ENCODE measurements around the gene IL1R2. TPM values are rescaled to one million over a fixed set of nuclear protein-coding genes. Genes with fewer than 3 reads are reported as not detected.

The IL1R2 gene
- total and polyA plus RNA-seq, 2 of the 8 experiments (the other 6 are each of a cell fraction or from before 2014, with no cell fraction given): 0.06 TPM; not detected in 1

- no peaks in the 10 kb centered on the region for H3K23me2 ChIP-seq (ENCODE audit: low read depth, low read length)
- POLR2A ChIA-PET (ENCODE audit: partially characterized antibody): interaction anchor here (0.6 to 1.2 kb wide), 2 partner anchors 10 to 462 kb away, joined by 3 to 6 read pairs; no protein-coding TSS in a partner anchor
- no peak for DNase-seq (ENCODE audit: low read depth in 1 of 2, low spot score in 2 of 2)
- TF ChIP-seq TAF1 (IDR thresholded peaks at IDR 0.05; ENCODE audit: low read depth, low read length) (no peak), NRF1 (IDR thresholded peaks at IDR 0.05; ENCODE audit: low read depth, low read length) (no peak), TBP (IDR thresholded peaks at IDR 0.05; ENCODE audit: low read depth, low read length) (no peak), SUZ12 (IDR thresholded peaks at IDR 0.05; ENCODE audit: low read length) (no peak), ASH2L (IDR thresholded peaks at IDR 0.05; ENCODE audit: low read length) (no peak), CREB1 (IDR thresholded peaks at IDR 0.05) (no peak), SIN3A (conservative IDR thresholded peaks at IDR 0.05 in 1 of 2, IDR thresholded peaks at IDR 0.05 in 1 of 2; ENCODE audit: low read depth in 1 of 2, low read length in 2 of 2) (no peak), PHF8 (conservative IDR thresholded peaks at IDR 0.05; ENCODE audit: low read depth, low read length) (no peak), CBX5 (IDR thresholded peaks at IDR 0.05; ENCODE audit: low read depth, low read length) (no peak), TAF7 (optimal IDR thresholded peaks at IDR 0.05; ENCODE audit: borderline replicate concordance, low read depth, low read length) (no peak), CTCF (IDR thresholded peaks at IDR 0.05; ENCODE audit: control extremely low read depth in 1 of 3, insufficient read depth in 1 of 3, low read depth in 1 of 3, low read length in 3 of 3) (no peak)
These were observed 64.4 kb downstream of the IL1R2 start for GRCh38 chr2:102056079-102056581.

More at GRCh38 chr2:102056079-102056581, 64.4 kb downstream of the IL1R2 start:
- H3K36me3 ChIP-seq (ENCODE audit: control insufficient read depth in 2 of 4, insufficient read depth in 4 of 4, low read length in 3 of 4): no peaks in the 10 kb centered on the region
- H2BK120ac ChIP-seq (replicated peaks; ENCODE audit: low read depth, low read length): no peak overlapping the region
- H3K4ac ChIP-seq (replicated peaks; ENCODE audit: insufficient read length, low read depth, low read length): no peak overlapping the region
- no peak overlapping the region for H2BK15ac ChIP-seq (ENCODE audit: low read length)
- no peak overlapping the region for H3K4me2 ChIP-seq (ENCODE audit: insufficient read depth in 1 of 2, low read depth in 2 of 2, low read length in 2 of 2)
- H3K9ac ChIP-seq (replicated peaks in 1 of 4; ENCODE audit: extremely low read depth in 1 of 4, low read depth in 3 of 4, low read length in 3 of 4): no peak overlapping the region
- H3K4me1 ChIP-seq (replicated peaks in 1 of 4; ENCODE audit: control insufficient read depth in 3 of 4, insufficient read depth in 4 of 4, low read length in 3 of 4): no peaks in the 10 kb centered on the region
- no peak overlapping the region for H2BK20ac ChIP-seq (ENCODE audit: low read length)
- H3K79me1 ChIP-seq (ENCODE audit: low read depth, low read length): no peaks in the 10 kb centered on the region
- no peaks in the 10 kb centered on the region for H3K27me3 ChIP-seq (replicated peaks in 1 of 4; ENCODE audit: control insufficient read depth in 3 of 4, extremely low read depth in 1 of 4, insufficient read depth in 3 of 4, low read length in 3 of 4)
- no peak overlapping the region for H2BK5ac ChIP-seq (ENCODE audit: low read depth, low read length)
- no peak overlapping the region for H3K27ac ChIP-seq (ENCODE audit: low read depth, low read length)
- H3K14ac ChIP-seq (ENCODE audit: insufficient read length): no peak overlapping the region
- no peak overlapping the region for H4K91ac ChIP-seq (replicated peaks; ENCODE audit: insufficient read length, low read length)
- H4K5ac ChIP-seq (ENCODE audit: insufficient read length, low read depth, low read length): no peak overlapping the region
- H3K4me3 ChIP-seq (ENCODE audit: extremely low read depth in 1 of 4, insufficient read depth in 2 of 4, low read depth in 3 of 4, low read length in 4 of 4): no peak overlapping the region
- no peaks in the 10 kb centered on the region for H3K9me3 ChIP-seq (ENCODE audit: insufficient read depth in 2 of 2, low read depth in 1 of 2, low read length in 1 of 2)
- H3K56ac ChIP-seq (replicated peaks; ENCODE audit: insufficient read length, low read depth, low read length): no peak overlapping the region
- no peak overlapping the region for H3K23ac ChIP-seq (ENCODE audit: insufficient read length)
- FAIRE-seq: no peak
- H3K79me2 ChIP-seq (ENCODE audit: control insufficient read depth in 1 of 2, insufficient read depth in 2 of 2, low read length in 2 of 2): no peaks in the 10 kb centered on the region
- CTCF ChIA-PET (ENCODE audit: partially characterized antibody): interaction anchor here (0.8 to 3.1 kb wide), 4 partner anchors 8 to 110 kb away, joined by 3 to 12 read pairs (median 3); no protein-coding TSS in a partner anchor
- H2BK12ac ChIP-seq (ENCODE audit: low read depth, low read length): no peak overlapping the region
- H3K18ac ChIP-seq (ENCODE audit: extremely low read depth, low read length): no peak overlapping the region
- 93% methylated on average over 3 of the region's 3 CpGs; no CpG with 5 or more reads in 1 of the 2 experiments for WGBS, 2 experiments (ENCODE audit: extremely low coverage in 1 of 2, insufficient coverage in 1 of 2, insufficient read length in 1 of 2, insufficient replicate concordance in 2 of 2, low coverage in 1 of 2, low lambda C conversion rate in 2 of 2, missing lambda C conversion rate in 1 of 2)
- H4K20me1 ChIP-seq (replicated peaks in 1 of 2; ENCODE audit: control insufficient read depth in 1 of 2, insufficient read depth in 2 of 2, low read length in 2 of 2): no peaks in the 10 kb centered on the region
- no peak overlapping the region for H2AFZ ChIP-seq (ENCODE audit: low read length)
- H2AK5ac ChIP-seq (ENCODE audit: low read depth, low read length): no peak overlapping the region
- no peak overlapping the region for H4K8ac ChIP-seq (ENCODE audit: extremely low read depth, insufficient read depth, low read length)
